GM12878 (cell line): Measurements from ENCODE around the gene CRTC3.
A peak's percentile ranks its signal among the peaks of the same experiment; 100 is the strongest.

Source experiments
- BHLHE40 ChIP-seq, 2 experiments: fragments of 450-650 bp in 1 of 2; IDR thresholded peaks; 2 replicates each; pipeline ENCODE4 v1.6.1; 2011 to 2017; ENCODE audit warnings: low read depth in 2 of 2, borderline replicate concordance in 1 of 2, improper control_type of control experiment in 1 of 2, low read length in 1 of 2, mild to moderate bottlenecking in 1 of 2
- CTCF ChIP-seq, 3 experiments: IDR thresholded peaks in 2 of 3; conservative IDR thresholded peaks in 1 of 3; 2 replicates each; pipeline ENCODE4 v1.5.1; 2011; ENCODE audit warnings: low read depth in 3 of 3, low read length in 3 of 3, mild to moderate bottlenecking in 3 of 3, control low read depth in 2 of 3, moderate library complexity in 2 of 3, inconsistent platforms in 1 of 3, mixed read lengths in 1 of 3; ENCODE audit not compliant: control insufficient read depth in 2 of 3, insufficient read depth in 1 of 3; ENCODE audit errors: extremely low read depth in 1 of 3
- ELK1 ChIP-seq: IDR thresholded peaks from 2 replicates; pipeline ENCODE4 v1.6.1; 2012; ENCODE audit warnings: low read depth, low read length, improper control_type of control experiment
- EP300 ChIP-seq, 2 experiments: fragments of 150-350 bp in 1 of 2; IDR thresholded peaks; 2 replicates each; pipeline ENCODE4 v1.6.1; 2011 to 2012; ENCODE audit warnings: low read depth in 2 of 2, low read length in 2 of 2, borderline replicate concordance in 1 of 2, improper control_type of control experiment in 1 of 2, inconsistent platforms in 1 of 2; ENCODE audit not compliant: control insufficient read depth in 1 of 2
- HDAC2 ChIP-seq: fragments of 200-600 bp; sonication (generic); IDR thresholded peaks from 2 replicates; pipeline ENCODE4 v1.6.1; 2017
- MAX ChIP-seq: IDR thresholded peaks from 2 replicates; pipeline ENCODE4 v1.6.1; 2012; ENCODE audit warnings: low read depth, low read length, improper control_type of control experiment
- RELB ChIP-seq: fragments of 450-650 bp; IDR thresholded peaks from 2 replicates; pipeline ENCODE4 v1.6.1; 2017; ENCODE audit warnings: low read depth, mild to moderate bottlenecking, moderate library complexity
- REST ChIP-seq: IDR thresholded peaks from 2 replicates; pipeline ENCODE4 v1.6.1; 2012; ENCODE audit warnings: mild to moderate bottlenecking, low read depth, low read length
- RUNX3 ChIP-seq: IDR thresholded peaks from 2 replicates; pipeline ENCODE4 v1.6.1; 2012; ENCODE audit warnings: low read length, inconsistent platforms
- SIX5 ChIP-seq: IDR thresholded peaks from 2 replicates; pipeline ENCODE4 v1.6.1; 2011; ENCODE audit warnings: mild to moderate bottlenecking, low read depth, low read length, moderate library complexity; ENCODE audit not compliant: severe bottlenecking

- TF ChIP-seq ELK1 (no peak), CTCF (IDR thresholded peaks at IDR 0.05 in 2 of 3, conservative IDR thresholded peaks at IDR 0.05 in 1 of 3; ENCODE audit: control insufficient read depth in 2 of 3, extremely low read depth in 1 of 3, insufficient read depth in 1 of 3, low read depth in 3 of 3, low read length in 3 of 3) (no peak), EP300 (IDR thresholded peaks at IDR 0.05; ENCODE audit: borderline replicate concordance in 1 of 2, control insufficient read depth in 1 of 2, low read depth in 2 of 2, low read length in 2 of 2) (no peak), HDAC2 (no peak), BHLHE40 (IDR thresholded peaks at IDR 0.05; ENCODE audit: borderline replicate concordance in 1 of 2, low read depth in 2 of 2, low read length in 1 of 2) (no peak), SIX5 (no peak), REST (no peak), RUNX3 (0 out of 2 replicates have a peak, but pooled peaks have one; percentile 30), MAX (no peak), RELB (no peak)
Observed at GRCh38 chr15:90561344-90562244, 31.9 kb downstream of the CRTC3 start.
